Measurements from ENCODE around the gene GOLT1A.

GOLT1A gene

GRCh38 chr1:204217648-204218000 lies 3.8 kb upstream of the GOLT1A start:
- no peak for DNase-seq

GRCh38 chr1:204216880-204217647 lies 3.3 kb upstream of the GOLT1A start:
- DNase-seq = no peak

GRCh38 chr1:204216236-204216635 lies 2.4 kb upstream of the GOLT1A start:
- DNase-seq = no peak

- no peak for DNase-seq
Measured at GRCh38 chr1:204212715-204213114, 1.1 kb downstream of the GOLT1A start.

- DNase-seq = no peak
Measured at GRCh38 chr1:204211046-204211445, 2.7 kb downstream of the GOLT1A start.

GRCh38 chr1:204207136-204207616 lies 6.6 kb downstream of the GOLT1A start:
- DNase-seq = peak; percentile 31

- DNase-seq = no peak
Measured at GRCh38 chr1:204206121-204206520, 7.7 kb downstream of the GOLT1A start.

GRCh38 chr1:204205486-204205885 lies 8.3 kb downstream of the GOLT1A start:
- no peak for DNase-seq

GRCh38 chr1:204204944-204205343 lies 8.8 kb downstream of the GOLT1A start:
- DNase-seq = no peak

GRCh38 chr1:204203206-204203767 lies 10.5 kb downstream of the GOLT1A start:
- no peak for DNase-seq

GRCh38 chr1:204202481-204202880 lies 11.3 kb downstream of the GOLT1A start:
- DNase-seq = no peak

- no peak for DNase-seq
Measured at GRCh38 chr1:204201348-204202040, 12.3 kb downstream of the GOLT1A start.

GRCh38 chr1:204199579-204199978 lies 14.2 kb downstream of the GOLT1A start:
- DNase-seq = no peak

GRCh38 chr1:204198348-204199340 lies 15.1 kb downstream of the GOLT1A start:
- DNase-seq = peak; percentile 70

- no peak for DNase-seq
Measured at GRCh38 chr1:204197068-204197467, 16.7 kb downstream of the GOLT1A start.

- DNase-seq = no peak
Measured at GRCh38 chr1:204196068-204196795, 17.6 kb downstream of the GOLT1A start, which contains the start of gene KISS1. Gene KISS1, minus strand, starts transcription at chr1:204196491. Its CDS starts 3,615 bp downstream, at chr1:204192876.

- DNase-seq = no peak
Measured at GRCh38 chr1:204194771-204195170, 19.0 kb downstream of the GOLT1A start.

GRCh38 chr1:204194080-204194479 lies 19.7 kb downstream of the GOLT1A start:
- DNase-seq = no peak

GRCh38 chr1:204192589-204193352 lies 21.0 kb downstream of the GOLT1A start:
- DNase-seq = no peak

GRCh38 chr1:204192046-204192445 lies 21.7 kb downstream of the GOLT1A start:
- no peak for DNase-seq

- DNase-seq = no peak
Measured at GRCh38 chr1:204191456-204191855, 22.3 kb downstream of the GOLT1A start.
